T-cell (primary cell): ENCODE data around the gene ANK3. TPM values are rescaled to one million over a fixed set of nuclear protein-coding genes. Genes with fewer than 3 reads are reported as not detected.

Experiments
- ATAC-seq, 4 experiments: fragments of 200-7000 bp in 3 of 4; fragments of 150-1000 bp in 1 of 4; cut with Tn5 transposase; replicated peaks in 1 of 4; 1 replicate in 3 of 4; 2 replicates in 1 of 4; pipeline ENCODE4 v1.10.0; 2021; ENCODE audit warnings: moderate library complexity in 3 of 4, mild to moderate bottlenecking in 2 of 4, moderate number of reproducible peaks in 1 of 4
- CTCF ChIA-PET, 2 donors: fragments of 300-600 bp; sonication (Branson Sonifier 250); formaldehyde crosslinking; loops; one replicate each; lab custom pipeline; 2022; ENCODE audit warnings: antibody characterized with exemption in 2 of 2; lab: Charles Lee
- POLR2A ChIA-PET, 2 donors: fragments of 300-600 bp; sonication (Branson Sonifier 250); formaldehyde crosslinking; loops; one replicate each; lab custom pipeline; 2022; ENCODE audit warnings: antibody characterized with exemption in 2 of 2; lab: Charles Lee
- DNase-seq, 35 experiments: peaks; one replicate each; pipeline versions ENCODE4 v3.0.0 to v3.0.0-alpha.2; 2013 to 2023
- H3K27ac ChIP-seq: one replicate; pipeline ENCODE4 v1.5.1; 2013; ENCODE audit warnings: low read length
- H3K27me3 ChIP-seq, 2 experiments: replicated peaks in 1 of 2; 1 replicate in 1 of 2; 2 replicates in 1 of 2; pipeline versions ENCODE4 v1.6.1 to v1.7.0; 2013; ENCODE audit warnings: low read length in 1 of 2, mixed read lengths in 1 of 2; ENCODE audit not compliant: control insufficient read depth in 2 of 2, insufficient read depth in 2 of 2; ENCODE audit errors: extremely low read depth in 1 of 2
- H3K36me3 ChIP-seq, 2 donors: 1 replicate in 1 of 2; 2 replicates in 1 of 2; pipeline versions ENCODE4 v1.6.1 to v1.7.0; 2013; ENCODE audit warnings: low read length in 1 of 2; ENCODE audit not compliant: control insufficient read depth in 2 of 2, insufficient read depth in 1 of 2; ENCODE audit errors: extremely low read depth in 1 of 2
- H3K4me1 ChIP-seq, 2 experiments: 1 replicate in 1 of 2; 2 replicates in 1 of 2; pipeline versions ENCODE4 v1.6.1 to v1.7.0; 2013; ENCODE audit warnings: low read length in 2 of 2, mixed read lengths in 1 of 2; ENCODE audit not compliant: insufficient read depth in 2 of 2, control insufficient read depth in 1 of 2; ENCODE audit errors: extremely low read depth in 1 of 2
- H3K4me3 ChIP-seq, 2 donors: 1 replicate in 1 of 2; 2 replicates in 1 of 2; pipeline versions ENCODE4 v1.5.1 to v1.7.0; 2013; ENCODE audit warnings: mild to moderate bottlenecking in 2 of 2, low read length in 1 of 2, moderate library complexity in 1 of 2; ENCODE audit not compliant: control insufficient read depth in 1 of 2; ENCODE audit errors: extremely low read depth in 1 of 2
- H3K9me3 ChIP-seq: 2 replicates; pipeline ENCODE4 v1.7.0; 2013
- H3K27ac Mint-ChIP-seq, 2 donors: one replicate each; pipeline ENCODE4 v1.8.0; 2020 to 2021; ENCODE audit warnings: mild to moderate bottlenecking in 2 of 2, mixed read lengths in 2 of 2
- H3K27me3 Mint-ChIP-seq, 2 donors: one replicate each; pipeline ENCODE4 v1.8.0; 2021 to 2022; ENCODE audit warnings: mixed read lengths in 2 of 2
- H3K36me3 Mint-ChIP-seq: one replicate; pipeline ENCODE4 v1.8.0; 2021; ENCODE audit warnings: mixed read lengths
- H3K4me1 Mint-ChIP-seq, 3 donors: one replicate each; pipeline ENCODE4 v1.8.0; 2020 to 2022; ENCODE audit warnings: mixed read lengths in 3 of 3, mild to moderate bottlenecking in 1 of 3
- H3K4me3 Mint-ChIP-seq, 3 donors: one replicate each; pipeline ENCODE4 v1.8.0; 2020 to 2022; ENCODE audit warnings: mild to moderate bottlenecking in 3 of 3, mixed read lengths in 3 of 3, moderate library complexity in 3 of 3
- H3K9me3 Mint-ChIP-seq, 3 donors: one replicate each; pipeline ENCODE4 v1.8.0; 2020 to 2022; ENCODE audit warnings: mixed read lengths in 3 of 3
- WGBS: methylation state at CpG from one replicate; pipeline ENCODE4 v1.1.5; 2013; ENCODE audit warnings: missing lambda C conversion rate; ENCODE audit not compliant: insufficient coverage; 5-methylcytosine and 5-hydroxymethylcytosine counted together
- total RNA-seq, 35 experiments: library from RNA in 6 of 35; stranded (reverse) in 6 of 35; fragments of 120-200 nt in 1 of 35; gene quantifications; one replicate each; pipeline versions ENCODE4 v1.2.1 to v1.2.4 and lab custom pipeline; 2013 to 2026

Gene ANK3
- total RNA-seq, 5 donors from 2014 or later (not counting 1 experiment from before 2014, with no cell fraction given) = 43.0 to 74.8 (median 56.7) TPM

- Histone ChIP-seq H3K4me3 (no peak overlapping the region), H3K36me3 (no peaks in the 10 kb centered on the region), H3K27ac (no peak overlapping the region), H3K27me3 (no peaks in the 10 kb centered on the region), H3K4me1 (no peaks in the 10 kb centered on the region), H3K9me3 (no peaks in the 10 kb centered on the region)
- Mint-ChIP-seq H3K4me3 (no peak overlapping the region), H3K27ac (no peak overlapping the region), H3K36me3 (peaks cover 8% of the 10 kb centered on the region), H3K9me3 (no peaks in the 10 kb centered on the region), H3K4me1 (no peaks in the 10 kb centered on the region), H3K27me3 (no peaks in the 10 kb centered on the region)
- CTCF ChIA-PET = no interaction called here
- no CpG with 5 or more reads among the region's 2 CpGs for WGBS
- ATAC-seq (no peak), DNase-seq (no peak)
- POLR2A ChIA-PET = no interaction called here
These were observed 344.7 kb downstream of the ANK3 start for GRCh38 chr10:60044971-60045370.

- Histone ChIP-seq H3K27ac (no peak overlapping the region), H3K9me3 (no peaks in the 10 kb centered on the region), H3K27me3 (no peaks in the 10 kb centered on the region), H3K4me1 (no peaks in the 10 kb centered on the region), H3K36me3 (no peaks in the 10 kb centered on the region), H3K4me3 (no peak overlapping the region)
- DNase-seq = no peak
- CTCF ChIA-PET = no interaction called here
- peaks cover 8% of the 10 kb centered on the region for H3K36me3 Mint-ChIP-seq
- POLR2A ChIA-PET = no interaction called here
- H3K27me3 Mint-ChIP-seq = no peaks in the 10 kb centered on the region
- no peak for ATAC-seq
- no peaks in the 10 kb centered on the region for H3K4me1 Mint-ChIP-seq
- no peaks in the 10 kb centered on the region for H3K9me3 Mint-ChIP-seq
- H3K27ac Mint-ChIP-seq = no peak overlapping the region
- no peak overlapping the region for H3K4me3 Mint-ChIP-seq
- WGBS = 71% methylated on average over 1 of the region's 2 CpGs
These were observed 345.4 kb downstream of the ANK3 start for GRCh38 chr10:60044242-60044641.

DNA sequence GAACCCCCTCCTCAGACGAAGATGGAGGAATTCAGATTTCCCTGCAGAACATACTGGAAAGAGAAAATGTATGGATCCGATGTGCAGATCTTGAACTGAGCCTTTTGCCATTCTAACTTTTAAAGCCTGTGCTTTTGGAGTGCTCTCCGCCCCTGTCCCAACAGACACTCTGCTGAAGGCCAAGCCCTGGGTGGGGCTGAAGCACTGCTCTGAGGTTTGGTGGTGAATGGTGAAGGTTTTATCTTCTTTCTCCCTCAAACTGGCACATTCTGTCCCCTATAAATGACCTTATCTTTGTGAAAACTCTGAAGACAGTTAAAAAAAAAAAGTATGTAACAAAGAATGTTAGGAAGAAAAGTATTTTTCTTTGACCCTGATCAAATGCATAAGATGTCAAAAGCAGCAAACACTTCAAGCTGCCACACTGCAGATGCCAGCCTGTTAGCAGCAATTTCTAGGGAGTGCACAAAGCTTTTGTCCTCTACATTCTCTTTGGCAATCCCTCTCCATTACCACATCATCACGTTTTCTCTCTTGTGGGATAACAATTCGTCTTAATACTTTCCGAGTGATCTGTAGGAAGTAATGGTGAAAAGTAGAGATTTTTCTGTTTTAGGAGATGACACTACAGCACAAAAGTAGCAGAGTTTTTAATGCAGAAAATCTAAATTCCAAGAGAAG is 346.0 kb downstream of the ANK3 start:
- Mint-ChIP-seq H3K36me3 (peaks cover 11% of the 10 kb centered on the region), H3K4me1 (no peaks in the 10 kb centered on the region), H3K9me3 (no peaks in the 10 kb centered on the region), H3K4me3 (no peak overlapping the region), H3K27ac (no peak overlapping the region), H3K27me3 (no peaks in the 10 kb centered on the region)
- DNase-seq (no peak), ATAC-seq (no peak)
- CTCF ChIA-PET = interaction anchor here in 1 of 2 donors (1.0 kb wide), 1 partner anchor 179 kb away, joined by 3 read pairs; no protein-coding TSS in a partner anchor
- Histone ChIP-seq H3K27me3 (no peaks in the 10 kb centered on the region), H3K9me3 (no peaks in the 10 kb centered on the region), H3K4me3 (no peak overlapping the region), H3K27ac (no peak overlapping the region), H3K4me1 (no peaks in the 10 kb centered on the region), H3K36me3 (no peaks in the 10 kb centered on the region)
- WGBS = no CpG with 5 or more reads among the region's 6 CpGs
- POLR2A ChIA-PET = no interaction called here

- no CpG with 5 or more reads among the region's 2 CpGs for WGBS
- ATAC-seq = no peak
- ChIA-PET POLR2A (no interaction called here), CTCF (interaction anchor here in 1 of 2 donors (1.0 kb wide), 1 partner anchor 179 kb away, joined by 3 read pairs; no protein-coding TSS in a partner anchor)
- H3K27me3 Mint-ChIP-seq = no peaks in the 10 kb centered on the region
- no peak overlapping the region for H3K27ac ChIP-seq
- no peaks in the 10 kb centered on the region for H3K4me1 Mint-ChIP-seq
- no peaks in the 10 kb centered on the region for H3K9me3 ChIP-seq
- H3K9me3 Mint-ChIP-seq = no peaks in the 10 kb centered on the region
- H3K4me3 ChIP-seq = no peak overlapping the region
- H3K36me3 Mint-ChIP-seq = peaks cover 14% of the 10 kb centered on the region
- no peak for DNase-seq
- no peaks in the 10 kb centered on the region for H3K36me3 ChIP-seq
- H3K4me3 Mint-ChIP-seq = no peak overlapping the region
- no peak overlapping the region for H3K27ac Mint-ChIP-seq
- H3K4me1 ChIP-seq = no peaks in the 10 kb centered on the region
- no peaks in the 10 kb centered on the region for H3K27me3 ChIP-seq
These were observed 346.8 kb downstream of the ANK3 start for GRCh38 chr10:60042914-60043313.

- no peaks in the 10 kb centered on the region for H3K27me3 ChIP-seq
- CTCF ChIA-PET = no interaction called here
- Mint-ChIP-seq H3K4me1 (no peaks in the 10 kb centered on the region), H3K27me3 (no peaks in the 10 kb centered on the region), H3K4me3 (no peak overlapping the region), H3K9me3 (no peaks in the 10 kb centered on the region), H3K36me3 (peaks cover 14% of the 10 kb centered on the region), H3K27ac (no peak overlapping the region)
- ATAC-seq = no peak
- no peak for DNase-seq
- POLR2A ChIA-PET = no interaction called here
- no peak overlapping the region for H3K27ac ChIP-seq
- no peaks in the 10 kb centered on the region for H3K4me1 ChIP-seq
- WGBS = no CpG with 5 or more reads among the region's 5 CpGs
- no peaks in the 10 kb centered on the region for H3K9me3 ChIP-seq
- H3K4me3 ChIP-seq = no peak overlapping the region
- no peaks in the 10 kb centered on the region for H3K36me3 ChIP-seq
These were observed 347.4 kb downstream of the ANK3 start for GRCh38 chr10:60042262-60042661.

- CTCF ChIA-PET = no interaction called here
- peaks cover 14% of the 10 kb centered on the region for H3K36me3 Mint-ChIP-seq
- H3K4me3 Mint-ChIP-seq = no peak overlapping the region
- Histone ChIP-seq H3K4me1 (no peaks in the 10 kb centered on the region), H3K9me3 (no peaks in the 10 kb centered on the region), H3K27me3 (no peaks in the 10 kb centered on the region), H3K27ac (no peak overlapping the region), H3K36me3 (no peaks in the 10 kb centered on the region), H3K4me3 (no peak overlapping the region)
- 100% methylated on average over 1 of the region's 3 CpGs for WGBS
- no peaks in the 10 kb centered on the region for H3K27me3 Mint-ChIP-seq
- POLR2A ChIA-PET = no interaction called here
- H3K27ac Mint-ChIP-seq = no peak overlapping the region
- H3K4me1 Mint-ChIP-seq = no peaks in the 10 kb centered on the region
- no peak for ATAC-seq
- no peaks in the 10 kb centered on the region for H3K9me3 Mint-ChIP-seq
- no peak for DNase-seq
These were observed 348.1 kb downstream of the ANK3 start for GRCh38 chr10:60041489-60042133.
